Right cardiac atrium (tissue), 5 donors: ENCODE data around the gene ALK. TPM values are rescaled to one million over a fixed set of nuclear protein-coding genes. Genes with fewer than 3 reads are reported as not detected.
A peak's percentile ranks its signal among the peaks of the same experiment; 100 is the strongest.

Experiments
- ATAC-seq, 2 donors: fragments of 200-7000 bp; cut with Tn5 transposase; one replicate each; pipeline versions ENCODE4 v1.8.0 to v1.9.1; 2020; ENCODE audit warnings: moderate library complexity in 2 of 2, mild to moderate bottlenecking in 1 of 2
- DNase-seq, 3 donors: peaks; one replicate each; pipeline ENCODE4 v3.0.0-alpha.2; 2020
- H3K27ac ChIP-seq: one replicate; pipeline ENCODE4 v1.5.1; 2013; ENCODE audit warnings: mild to moderate bottlenecking, low read length, control low read depth, moderate library complexity
- H3K27me3 ChIP-seq: one replicate; pipeline ENCODE4 v1.6.1; 2013; ENCODE audit not compliant: control insufficient read depth, insufficient read depth
- H3K4me1 ChIP-seq: one replicate; pipeline ENCODE4 v1.6.1; 2013; ENCODE audit warnings: low read length; ENCODE audit not compliant: control insufficient read depth, insufficient read depth
- H3K4me3 ChIP-seq: one replicate; pipeline ENCODE4 v1.5.1; 2013; ENCODE audit warnings: low read length, control low read depth
- H3K9me3 ChIP-seq: one replicate; pipeline ENCODE4 v1.6.1; 2013; ENCODE audit warnings: low read length; ENCODE audit not compliant: control insufficient read depth
- WGBS: extraction: QIAGEN DNeasy Blood & Tissue Kit; methylation state at CpG from one replicate; pipeline ENCODE4 v1.1.7; 2013; 5-methylcytosine and 5-hydroxymethylcytosine counted together
- intact Hi-C, 4 donors: fragments of 100-400 bp; cut with DNase I; formaldehyde crosslinking; loops; one replicate each; pipeline versions ENCODE4 v1.11.0 to v1.14.0; 2022 to 2023
- polyA plus RNA-seq: library from polyadenylated mRNA; stranded (reverse); fragments of 200-250 nt; gene quantifications from one replicate; pipeline ENCODE4 v1.2.3, GENCODE V29; 2013
- total RNA-seq, 4 donors: library from RNA; stranded (reverse); fragmentation: NEBNext Ultra II Directional; extraction: Animal tissue kit (Norgen Biotek cat#: 25700); gene quantifications; one replicate each; pipeline ENCODE4 v1.2.1, GENCODE V29; 2021
- donor health status: healthy with polysubstance abuse.
- donor health status: DM: no; HTN: yes; CAD: no.
- donor health status: DM: no; HTN: no; CAD: no.
- donor health status: DM: no; HTN: yes; CAD: no; lungs with severe emphysema.
- donor health status: DM: yes; HTN: yes; CAD: no.

The ALK gene
- total and polyA plus RNA-seq, 5 donors: 0.05 to 0.17 (median 0.10) TPM; not detected in 1

- ATAC-seq: no peak
- intact Hi-C loops: no loop called here
- DNase-seq: no peak
- Histone ChIP-seq H3K27me3 (no peaks in the 10 kb centered on the region), H3K27ac (no peak overlapping the region), H3K4me3 (no peak overlapping the region), H3K4me1 (no peaks in the 10 kb centered on the region), H3K9me3 (no peaks in the 10 kb centered on the region)
- 65% methylated on average over 1 of the region's 1 CpG for WGBS
These were observed 48.5 kb downstream of the ALK start for GRCh38 chr2:29872870-29873269.

GRCh38 chr2:29871541-29871940 is 49.8 kb downstream of the ALK start:
- Histone ChIP-seq H3K27ac (no peak overlapping the region), H3K4me3 (no peak overlapping the region), H3K27me3 (no peaks in the 10 kb centered on the region), H3K9me3 (no peaks in the 10 kb centered on the region), H3K4me1 (no peaks in the 10 kb centered on the region)
- intact Hi-C loops: no loop called here
- ATAC-seq (no peak), DNase-seq (no peak)
- 85% methylated on average over 2 of the region's 2 CpGs for WGBS

- no peaks in the 10 kb centered on the region for H3K27me3 ChIP-seq
- no peak overlapping the region for H3K4me3 ChIP-seq
- DNase-seq (no peak), ATAC-seq (no peak)
- H3K27ac ChIP-seq: no peak overlapping the region
- no peaks in the 10 kb centered on the region for H3K4me1 ChIP-seq
- no peaks in the 10 kb centered on the region for H3K9me3 ChIP-seq
- 90% methylated on average over 1 of the region's 1 CpG for WGBS
- intact Hi-C loops: no loop called here
These were observed 55.9 kb downstream of the ALK start for GRCh38 chr2:29865512-29865911.

- Histone ChIP-seq H3K27me3 (no peaks in the 10 kb centered on the region), H3K4me3 (no peak overlapping the region), H3K4me1 (no peaks in the 10 kb centered on the region), H3K27ac (no peak overlapping the region), H3K9me3 (no peaks in the 10 kb centered on the region)
- DNase-seq: no peak
- 0% methylated on average over 1 of the region's 1 CpG for WGBS
- intact Hi-C loops: no loop called here
- no peak for ATAC-seq
These were observed 56.4 kb downstream of the ALK start for GRCh38 chr2:29864988-29865387.

- DNase-seq: no peak
These were observed 65.3 kb downstream of the ALK start for GRCh38 chr2:29855924-29856639.

GRCh38 chr2:29850794-29851193 is 70.6 kb downstream of the ALK start:
- Histone ChIP-seq H3K27ac (no peak overlapping the region), H3K4me1 (no peaks in the 10 kb centered on the region), H3K27me3 (no peaks in the 10 kb centered on the region), H3K9me3 (no peaks in the 10 kb centered on the region), H3K4me3 (no peak overlapping the region)
- DNase-seq: no peak
- no peak for ATAC-seq
- intact Hi-C loops: no loop called here
- 84% methylated on average over 7 of the region's 7 CpGs for WGBS

More at GRCh38 chr2:29855924-29856639, 65.3 kb downstream of the ALK start:
- intact Hi-C loops: no loop called here
- Histone ChIP-seq H3K9me3 (no peaks in the 10 kb centered on the region), H3K4me1 (no peaks in the 10 kb centered on the region), H3K4me3 (no peak overlapping the region), H3K27me3 (no peaks in the 10 kb centered on the region), H3K27ac (no peak overlapping the region)
- WGBS: 80% methylated on average over 7 of the region's 7 CpGs
- no peak for ATAC-seq

GRCh38 chr2:29848566-29849310 is 72.6 kb downstream of the ALK start:
- no peaks in the 10 kb centered on the region for H3K27me3 ChIP-seq
- ATAC-seq (no peak), DNase-seq (no peak)
- no peak overlapping the region for H3K4me3 ChIP-seq
- no peaks in the 10 kb centered on the region for H3K4me1 ChIP-seq
- 65% methylated on average over 12 of the region's 12 CpGs for WGBS
- no peaks in the 10 kb centered on the region for H3K9me3 ChIP-seq
- intact Hi-C loops: loop anchor here in 3 of 4 donors (10.0 kb wide), 2 partner anchors 534 to 894 kb away; no protein-coding TSS in a partner anchor
- H3K27ac ChIP-seq: no peak overlapping the region

GRCh38 chr2:29847886-29848285 is 73.5 kb downstream of the ALK start:
- intact Hi-C loops: loop anchor here in 3 of 4 donors (10.0 kb wide), 2 partner anchors 533 to 893 kb away; no protein-coding TSS in a partner anchor
- H3K27ac ChIP-seq: no peak overlapping the region
- no peaks in the 10 kb centered on the region for H3K27me3 ChIP-seq
- ATAC-seq (no peak), DNase-seq (no peak)
- no peaks in the 10 kb centered on the region for H3K4me1 ChIP-seq
- no peak overlapping the region for H3K4me3 ChIP-seq
- H3K9me3 ChIP-seq: no peaks in the 10 kb centered on the region
- 44% methylated on average over 6 of the region's 6 CpGs for WGBS

GRCh38 chr2:29844713-29845326 is 76.6 kb downstream of the ALK start:
- WGBS: 65% methylated on average over 3 of the region's 3 CpGs
- Histone ChIP-seq H3K27me3 (peaks cover 2% of the 10 kb centered on the region), H3K4me1 (no peaks in the 10 kb centered on the region), H3K9me3 (no peaks in the 10 kb centered on the region), H3K4me3 (no peak overlapping the region), H3K27ac (no peak overlapping the region)
- no peak for DNase-seq
- ATAC-seq: no peak
- intact Hi-C loops: loop anchor here in 3 of 4 donors (5.0 to 10.0 kb wide), 3 partner anchors 530 to 890 kb away; no protein-coding TSS in a partner anchor

- no peak for DNase-seq
- intact Hi-C loops: loop anchor here in 3 of 4 donors (5.0 to 10.0 kb wide), 3 partner anchors 527 to 887 kb away; no protein-coding TSS in a partner anchor
- peak in 1 of 2 donors; percentile 47 for ATAC-seq
- WGBS: 33% methylated on average over 6 of the region's 6 CpGs
- Histone ChIP-seq H3K4me1 (no peaks in the 10 kb centered on the region), H3K4me3 (no peak overlapping the region), H3K27ac (no peak overlapping the region), H3K27me3 (peaks cover 2% of the 10 kb centered on the region), H3K9me3 (no peaks in the 10 kb centered on the region)
These were observed 79.9 kb downstream of the ALK start for GRCh38 chr2:29841386-29842004.
